ENCODE data around the gene ZNF791.

DNA sequence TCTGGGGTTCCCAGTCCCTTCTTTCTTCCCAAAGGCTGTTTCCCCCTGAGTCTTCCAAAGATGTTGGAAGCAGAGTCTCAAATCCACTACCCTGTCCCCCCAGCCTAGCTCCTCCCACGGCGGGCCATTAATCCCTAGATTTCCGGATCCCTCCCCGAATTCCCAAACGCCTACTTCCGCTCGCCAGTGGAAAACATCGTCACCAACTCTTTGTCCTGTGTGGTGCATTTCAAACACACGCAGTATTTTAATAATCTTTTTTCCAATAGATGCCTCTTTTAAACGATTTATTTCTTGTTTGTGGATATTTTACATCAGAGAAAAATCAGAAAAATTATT, 610 bp downstream of the ZNF791 start:
- TF ChIP-seq, protein P1, sequence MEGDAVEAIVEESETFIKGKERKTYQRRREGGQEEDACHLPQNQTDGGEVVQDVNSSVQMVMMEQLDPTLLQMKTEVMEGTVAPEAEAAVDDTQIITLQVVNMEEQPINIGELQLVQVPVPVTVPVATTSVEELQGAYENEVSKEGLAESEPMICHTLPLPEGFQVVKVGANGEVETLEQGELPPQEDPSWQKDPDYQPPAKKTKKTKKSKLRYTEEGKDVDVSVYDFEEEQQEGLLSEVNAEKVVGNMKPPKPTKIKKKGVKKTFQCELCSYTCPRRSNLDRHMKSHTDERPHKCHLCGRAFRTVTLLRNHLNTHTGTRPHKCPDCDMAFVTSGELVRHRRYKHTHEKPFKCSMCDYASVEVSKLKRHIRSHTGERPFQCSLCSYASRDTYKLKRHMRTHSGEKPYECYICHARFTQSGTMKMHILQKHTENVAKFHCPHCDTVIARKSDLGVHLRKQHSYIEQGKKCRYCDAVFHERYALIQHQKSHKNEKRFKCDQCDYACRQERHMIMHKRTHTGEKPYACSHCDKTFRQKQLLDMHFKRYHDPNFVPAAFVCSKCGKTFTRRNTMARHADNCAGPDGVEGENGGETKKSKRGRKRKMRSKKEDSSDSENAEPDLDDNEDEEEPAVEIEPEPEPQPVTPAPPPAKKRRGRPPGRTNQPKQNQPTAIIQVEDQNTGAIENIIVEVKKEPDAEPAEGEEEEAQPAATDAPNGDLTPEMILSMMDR (conservative IDR thresholded peaks at IDR 0.05; ENCODE audit: low read depth, low read length), result no peak
- no peak for TF ChIP-seq EZH2 (IDR thresholded peaks at IDR 0.05; ENCODE audit: low read length, unreplicated experiment)

Data from PC-3 (cell line).